SK-N-SH (cell line): Measurements from ENCODE around the gene CPNE4.

Source experiments
- ELF1 ChIP-seq: IDR thresholded peaks from 2 replicates; pipeline ENCODE4 v1.4.0; 2012
- EZH2phosphoT487 ChIP-seq: fragments of 200-600 bp; sonication (generic); IDR thresholded peaks from 2 replicates; pipeline ENCODE4 v1.6.1; 2017; ENCODE audit warnings: low read depth, mixed run types, mild to moderate bottlenecking, antibody characterized with exemption, moderate library complexity, borderline replicate concordance
- GATA2 ChIP-seq: sonication (generic); formaldehyde crosslinking; IDR thresholded peaks from 2 replicates; pipeline ENCODE4 v1.5.0; 2020; ENCODE audit warnings: mild to moderate bottlenecking, missing genetic modification reagents
- TCF12 ChIP-seq: IDR thresholded peaks from 2 replicates; pipeline ENCODE4 v1.4.0; 2012
- USF2 ChIP-seq: fragments of 150-350 bp; IDR thresholded peaks from 2 replicates; pipeline ENCODE4 v1.6.1; 2017; ENCODE audit warnings: antibody characterized with exemption, low read length, low read depth, borderline replicate concordance
- TF ChIP-seq, protein P1 (sequence below): fragments of 200-600 bp; sonication (generic); IDR thresholded peaks from 2 replicates; pipeline ENCODE4 v1.6.1; 2017; ENCODE audit warnings: antibody characterized with exemption, mild to moderate bottlenecking, moderate library complexity

GRCh38 chr3:131797776-131798175 lies 237.0 kb downstream of the CPNE4 start:
- no peak for TF ChIP-seq USF2
- TF ChIP-seq GATA2 (CRISPR knock-in tag): no peak
- TF ChIP-seq, protein P1, sequence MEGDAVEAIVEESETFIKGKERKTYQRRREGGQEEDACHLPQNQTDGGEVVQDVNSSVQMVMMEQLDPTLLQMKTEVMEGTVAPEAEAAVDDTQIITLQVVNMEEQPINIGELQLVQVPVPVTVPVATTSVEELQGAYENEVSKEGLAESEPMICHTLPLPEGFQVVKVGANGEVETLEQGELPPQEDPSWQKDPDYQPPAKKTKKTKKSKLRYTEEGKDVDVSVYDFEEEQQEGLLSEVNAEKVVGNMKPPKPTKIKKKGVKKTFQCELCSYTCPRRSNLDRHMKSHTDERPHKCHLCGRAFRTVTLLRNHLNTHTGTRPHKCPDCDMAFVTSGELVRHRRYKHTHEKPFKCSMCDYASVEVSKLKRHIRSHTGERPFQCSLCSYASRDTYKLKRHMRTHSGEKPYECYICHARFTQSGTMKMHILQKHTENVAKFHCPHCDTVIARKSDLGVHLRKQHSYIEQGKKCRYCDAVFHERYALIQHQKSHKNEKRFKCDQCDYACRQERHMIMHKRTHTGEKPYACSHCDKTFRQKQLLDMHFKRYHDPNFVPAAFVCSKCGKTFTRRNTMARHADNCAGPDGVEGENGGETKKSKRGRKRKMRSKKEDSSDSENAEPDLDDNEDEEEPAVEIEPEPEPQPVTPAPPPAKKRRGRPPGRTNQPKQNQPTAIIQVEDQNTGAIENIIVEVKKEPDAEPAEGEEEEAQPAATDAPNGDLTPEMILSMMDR: no peak
- TF ChIP-seq ELF1: no peak
- no peak for TF ChIP-seq TCF12
- TF ChIP-seq EZH2phosphoT487: no peak
